Neutrophil (primary cell): Measurements from ENCODE around the gene ANXA10.

ENCODE experiments used
- H3K27ac ChIP-seq: fragments of 200-600 bp; sonication (generic); 2 replicates; pipeline ENCODE4 v1.5.1; 2016; ENCODE audit warnings: mild to moderate bottlenecking, moderate library complexity
- H3K27me3 ChIP-seq: fragments of 200-600 bp; sonication (generic); 2 replicates; pipeline ENCODE4 v1.6.0; 2016; ENCODE audit warnings: mild to moderate bottlenecking
- H3K36me3 ChIP-seq: fragments of 200-600 bp; sonication (generic); 2 replicates; pipeline ENCODE4 v1.5.1; 2017
- H3K4me1 ChIP-seq, 2 experiments: fragments of 200-600 bp in 1 of 2; sonication (generic) in 1 of 2; 1 replicate in 1 of 2; 2 replicates in 1 of 2; pipeline versions ENCODE4 v1.5.1 to v1.6.1; 2013 to 2016; ENCODE audit warnings: low read depth in 1 of 2, low read length in 1 of 2, mild to moderate bottlenecking in 1 of 2, moderate library complexity in 1 of 2; ENCODE audit not compliant: control insufficient read depth in 1 of 2, insufficient read depth in 1 of 2
- H3K4me3 ChIP-seq, 2 experiments: fragments of 200-600 bp in 1 of 2; sonication (generic) in 1 of 2; 1 replicate in 1 of 2; 2 replicates in 1 of 2; pipeline ENCODE4 v1.5.1; 2013 to 2016; ENCODE audit warnings: low read depth in 1 of 2, low read length in 1 of 2, mild to moderate bottlenecking in 1 of 2, moderate library complexity in 1 of 2
- H3K9me3 ChIP-seq: fragments of 200-600 bp; sonication (generic); 2 replicates; pipeline ENCODE4 v1.5.1; 2016
- TF ChIP-seq, protein P1 (sequence below): fragments of 200-600 bp; sonication (generic); IDR thresholded peaks from 2 replicates; pipeline ENCODE4 v1.5.1; 2016; ENCODE audit warnings: antibody characterized with exemption

Gene ANXA10

DNA sequence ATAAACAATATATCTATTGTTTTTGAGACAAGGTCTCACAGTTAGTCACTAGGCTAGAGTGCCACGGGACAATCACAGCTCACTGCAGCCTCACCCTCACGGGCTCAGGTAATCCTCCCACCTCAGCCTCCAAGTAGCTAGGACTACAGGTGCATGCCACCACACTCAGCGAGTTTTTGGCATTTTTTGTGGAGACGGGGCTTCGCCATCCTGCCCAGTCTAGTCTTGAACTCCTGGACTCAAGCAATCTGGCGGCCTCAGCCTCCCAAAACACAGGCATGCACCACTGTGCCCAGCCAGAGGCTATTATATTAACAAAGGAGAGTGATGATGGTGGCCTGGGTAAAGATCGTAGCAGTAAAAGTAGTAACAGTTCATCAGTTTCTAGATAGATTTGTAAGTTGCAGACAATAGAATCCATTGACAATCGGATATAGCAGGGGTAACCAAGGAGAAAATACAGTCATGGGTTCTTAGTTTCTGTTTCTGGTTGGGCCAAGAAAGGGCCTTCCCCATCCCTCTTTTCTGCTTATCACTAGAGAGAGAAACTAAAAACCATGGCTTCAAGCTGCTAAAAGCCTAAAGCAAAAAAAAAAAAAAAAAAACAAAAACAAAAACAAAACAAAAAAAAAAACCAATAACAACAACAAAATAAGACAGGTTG is 60.6 kb downstream of the ANXA10 start:
- Histone ChIP-seq H3K27me3 (no peaks in the 10 kb centered on the region), H3K27ac (no peak overlapping the region), H3K9me3 (no peaks in the 10 kb centered on the region), H3K4me3 (no peak overlapping the region), H3K36me3 (no peaks in the 10 kb centered on the region), H3K4me1 (no peaks in the 10 kb centered on the region)
- TF ChIP-seq, protein P1, sequence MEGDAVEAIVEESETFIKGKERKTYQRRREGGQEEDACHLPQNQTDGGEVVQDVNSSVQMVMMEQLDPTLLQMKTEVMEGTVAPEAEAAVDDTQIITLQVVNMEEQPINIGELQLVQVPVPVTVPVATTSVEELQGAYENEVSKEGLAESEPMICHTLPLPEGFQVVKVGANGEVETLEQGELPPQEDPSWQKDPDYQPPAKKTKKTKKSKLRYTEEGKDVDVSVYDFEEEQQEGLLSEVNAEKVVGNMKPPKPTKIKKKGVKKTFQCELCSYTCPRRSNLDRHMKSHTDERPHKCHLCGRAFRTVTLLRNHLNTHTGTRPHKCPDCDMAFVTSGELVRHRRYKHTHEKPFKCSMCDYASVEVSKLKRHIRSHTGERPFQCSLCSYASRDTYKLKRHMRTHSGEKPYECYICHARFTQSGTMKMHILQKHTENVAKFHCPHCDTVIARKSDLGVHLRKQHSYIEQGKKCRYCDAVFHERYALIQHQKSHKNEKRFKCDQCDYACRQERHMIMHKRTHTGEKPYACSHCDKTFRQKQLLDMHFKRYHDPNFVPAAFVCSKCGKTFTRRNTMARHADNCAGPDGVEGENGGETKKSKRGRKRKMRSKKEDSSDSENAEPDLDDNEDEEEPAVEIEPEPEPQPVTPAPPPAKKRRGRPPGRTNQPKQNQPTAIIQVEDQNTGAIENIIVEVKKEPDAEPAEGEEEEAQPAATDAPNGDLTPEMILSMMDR, result no peak

DNA sequence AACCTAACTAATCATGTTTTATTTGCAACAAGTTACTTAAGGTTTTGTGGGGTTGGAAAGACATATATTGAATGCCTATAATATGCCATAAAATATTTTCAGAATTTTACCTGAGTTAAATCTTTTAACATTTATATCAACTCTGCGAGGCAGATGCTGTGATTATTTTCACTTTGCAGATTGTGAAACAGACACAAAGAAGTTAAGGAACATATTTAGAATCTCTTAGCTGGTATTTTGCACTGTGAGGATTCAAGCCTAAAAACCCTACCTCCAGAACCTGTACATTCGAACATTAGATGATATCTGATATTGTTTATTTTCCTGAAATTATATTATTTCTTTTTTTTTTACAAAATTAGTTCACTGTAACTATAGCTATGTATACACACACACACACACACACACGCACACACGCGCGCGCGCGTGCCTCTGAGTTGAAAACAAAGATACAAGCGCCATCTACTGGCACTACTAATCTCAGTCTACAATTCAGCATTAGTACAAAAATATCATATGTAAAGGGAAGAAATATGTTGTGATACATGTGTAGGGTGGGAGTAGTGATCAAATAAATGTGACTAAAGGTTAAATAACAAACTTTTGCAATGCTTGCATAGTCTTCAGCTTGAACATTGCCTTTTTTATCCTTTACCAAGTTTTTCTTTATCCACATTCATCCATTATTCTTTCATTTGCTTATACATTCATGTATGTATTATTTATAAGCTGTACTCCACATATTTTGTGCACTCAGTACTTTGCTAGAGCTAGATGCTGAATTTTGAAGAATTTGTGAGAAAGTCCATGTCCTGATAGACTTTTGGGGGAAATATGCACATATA is 61.5 kb downstream of the ANXA10 start:
- TF ChIP-seq, protein P1, result no peak
- H3K9me3 ChIP-seq, result no peaks in the 10 kb centered on the region
- H3K27me3 ChIP-seq, result no peaks in the 10 kb centered on the region
- no peak overlapping the region for H3K27ac ChIP-seq
- H3K36me3 ChIP-seq, result no peaks in the 10 kb centered on the region
- no peaks in the 10 kb centered on the region for H3K4me1 ChIP-seq
- no peak overlapping the region for H3K4me3 ChIP-seq

DNA sequence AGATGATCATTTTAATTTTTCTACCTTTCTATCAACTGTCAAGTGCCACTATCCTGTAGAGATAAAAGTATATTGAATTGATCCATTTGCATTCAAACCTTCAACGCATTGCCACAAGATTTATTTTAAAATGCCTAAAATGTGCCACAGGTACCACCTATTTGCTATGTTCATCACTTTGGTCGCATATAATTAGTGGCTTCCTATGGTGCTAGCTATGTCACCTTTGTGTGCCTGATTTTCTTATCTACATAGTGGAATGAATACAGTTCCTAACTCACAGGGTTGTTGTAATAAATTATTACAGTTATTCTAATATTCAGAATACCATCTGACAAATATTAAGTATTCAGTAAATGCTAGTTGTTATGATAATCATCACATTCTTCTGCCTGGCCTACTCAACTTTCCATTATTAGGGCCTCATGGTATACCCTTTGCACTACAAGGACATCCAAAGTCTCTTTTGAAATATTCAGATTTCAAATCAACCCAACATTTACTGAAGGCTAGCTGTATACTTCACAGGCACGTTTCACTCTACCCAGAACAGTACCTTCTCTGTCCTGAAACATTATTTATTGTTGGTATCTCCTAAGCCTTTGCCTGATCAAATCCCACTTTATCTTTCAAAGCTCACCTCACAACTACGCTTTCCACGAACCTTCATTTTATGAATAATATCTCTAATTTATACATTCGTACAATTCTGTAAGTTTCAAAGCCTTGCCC is 62.4 kb downstream of the ANXA10 start:
- Histone ChIP-seq H3K4me1 (no peaks in the 10 kb centered on the region), H3K27me3 (no peaks in the 10 kb centered on the region), H3K4me3 (no peak overlapping the region), H3K36me3 (no peaks in the 10 kb centered on the region), H3K9me3 (no peaks in the 10 kb centered on the region), H3K27ac (no peak overlapping the region)
- TF ChIP-seq, protein P1, result no peak

DNA sequence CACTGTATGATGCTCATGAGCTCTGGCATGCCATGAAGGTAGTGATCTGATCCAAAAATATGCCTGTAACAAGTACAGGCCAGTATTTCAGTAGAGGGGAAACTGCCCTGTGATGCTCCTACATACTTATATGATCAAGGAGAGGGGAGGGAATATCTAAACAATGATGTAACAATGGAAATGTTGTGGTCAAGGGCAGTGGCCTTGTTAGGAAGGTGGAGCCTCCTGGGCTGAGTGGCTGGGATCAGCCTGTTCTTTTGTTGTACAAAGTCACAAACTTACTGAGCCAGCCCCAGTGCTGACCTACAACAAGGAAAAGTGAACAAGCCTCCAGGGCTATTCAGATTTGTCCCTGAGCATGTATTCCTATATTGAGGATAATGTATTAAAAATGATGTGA is 70.3 kb downstream of the ANXA10 start:
- H3K36me3 ChIP-seq, result no peaks in the 10 kb centered on the region
- H3K27ac ChIP-seq, result no peak overlapping the region
- TF ChIP-seq, protein P1, result no peak

DNA sequence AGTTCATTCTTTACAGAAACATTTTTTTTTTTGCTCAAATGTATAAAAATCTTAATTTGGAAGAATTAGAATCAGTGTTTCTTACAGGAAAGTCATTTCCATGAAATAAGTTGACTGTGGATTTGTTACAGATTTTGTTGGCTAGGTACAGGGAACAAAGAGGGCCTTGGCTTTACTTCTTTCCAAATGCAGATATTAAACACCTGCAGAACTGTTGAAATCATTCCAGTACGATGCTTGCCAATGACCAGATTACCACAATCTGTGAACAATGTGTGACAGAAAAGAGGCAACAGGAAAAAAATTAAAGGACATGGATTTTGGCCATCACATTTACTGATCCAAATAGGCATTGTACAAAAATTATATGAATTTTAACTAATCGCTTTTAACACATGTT is 70.8 kb downstream of the ANXA10 start:
- TF ChIP-seq, protein P1, result no peak
- H3K27ac ChIP-seq, result no peak overlapping the region
- no peak overlapping the region for H3K4me3 ChIP-seq
- no peaks in the 10 kb centered on the region for H3K9me3 ChIP-seq
- H3K27me3 ChIP-seq, result no peaks in the 10 kb centered on the region
- H3K4me1 ChIP-seq, result no peaks in the 10 kb centered on the region
- H3K36me3 ChIP-seq, result no peaks in the 10 kb centered on the region

More for the DNA sequence above, 70.3 kb downstream of the ANXA10 start:
- no peak overlapping the region for H3K4me3 ChIP-seq
- H3K27me3 ChIP-seq, result no peaks in the 10 kb centered on the region
- no peaks in the 10 kb centered on the region for H3K9me3 ChIP-seq
- no peaks in the 10 kb centered on the region for H3K4me1 ChIP-seq
